BE2C (cell line): ENCODE results near the gene LTF.
"Not testable (repeated sequence)": the region's sequence is repeated elsewhere in the genome, so short reads cannot be mapped to it uniquely, and the experiment has no call there.

Experiments
- DNase-seq: peaks from one replicate; pipeline ENCODE4 v3.0.0-alpha.2; 2020
- H3K27me3 ChIP-seq: fragments of 250-450 bp; sonication (Bioruptor Pico); 2 replicates; pipeline ENCODE4 v1.5.1; 2020; ENCODE audit warnings: mild to moderate bottlenecking
- H3K36me3 ChIP-seq: fragments of 250-450 bp; sonication (Bioruptor Pico); 2 replicates; pipeline ENCODE4 v1.5.1; 2020; ENCODE audit warnings: mild to moderate bottlenecking
- H3K4me1 ChIP-seq: fragments of 250-450 bp; sonication (Bioruptor Pico); 2 replicates; pipeline ENCODE4 v1.5.1; 2020
- H3K4me3 ChIP-seq: 2 replicates; pipeline ENCODE4 v1.5.1; 2011; ENCODE audit warnings: low read depth, low read length
- H3K9me3 ChIP-seq: fragments of 250-450 bp; sonication (Bioruptor Pico); 2 replicates; pipeline ENCODE4 v1.5.1; 2020
- CTCF ChIP-seq: IDR thresholded peaks from 2 replicates; pipeline ENCODE4 v1.5.1; 2012; ENCODE audit warnings: mild to moderate bottlenecking, low read depth, low read length

Gene LTF

GRCh38 chr3:46395766-46396530 lies 68.8 kb downstream of the LTF start:
- Histone ChIP-seq H3K4me1 (no peaks in the 10 kb centered on the region), H3K4me3 (no peak overlapping the region), H3K9me3 (no peaks in the 10 kb centered on the region), H3K27me3 (no peaks in the 10 kb centered on the region), H3K36me3 (no peaks in the 10 kb centered on the region)
- no peak for TF ChIP-seq CTCF
- DNase-seq = no peak

- H3K4me3 ChIP-seq = no peak overlapping the region
- no peaks in the 10 kb centered on the region for H3K4me1 ChIP-seq
Observed at GRCh38 chr3:46395210-46395661, 69.5 kb downstream of the LTF start.

GRCh38 chr3:46393554-46394434 lies 70.9 kb downstream of the LTF start:
- no peaks in the 10 kb centered on the region for H3K9me3 ChIP-seq
- H3K4me3 ChIP-seq = no peak overlapping the region
- no peaks in the 10 kb centered on the region for H3K36me3 ChIP-seq
- DNase-seq = no peak
- no peaks in the 10 kb centered on the region for H3K27me3 ChIP-seq
- H3K4me1 ChIP-seq = no peaks in the 10 kb centered on the region
- TF ChIP-seq CTCF = no peak

More at GRCh38 chr3:46395210-46395661, 69.5 kb downstream of the LTF start:
- Histone ChIP-seq H3K27me3 (no peaks in the 10 kb centered on the region), H3K9me3 (no peaks in the 10 kb centered on the region), H3K36me3 (no peaks in the 10 kb centered on the region)
- no peak for DNase-seq
- no peak for TF ChIP-seq CTCF

- DNase-seq = no peak
- H3K27me3 ChIP-seq = no peaks in the 10 kb centered on the region
- no peak overlapping the region for H3K4me3 ChIP-seq
- TF ChIP-seq CTCF = no peak
- no peaks in the 10 kb centered on the region for H3K9me3 ChIP-seq
- H3K36me3 ChIP-seq = no peaks in the 10 kb centered on the region
- H3K4me1 ChIP-seq = no peaks in the 10 kb centered on the region
Observed at GRCh38 chr3:46393011-46393410, 71.7 kb downstream of the LTF start.

- H3K4me1 ChIP-seq, H3K36me3 ChIP-seq, DNase-seq, H3K9me3 ChIP-seq, H3K4me3 ChIP-seq, H3K27me3 ChIP-seq: not testable (repeated sequence)
Observed at GRCh38 chr3:46391526-46391925, 73.2 kb downstream of the LTF start.

GRCh38 chr3:46389306-46389705 lies 75.4 kb downstream of the LTF start:
- Histone ChIP-seq H3K27me3 (no peaks in the 10 kb centered on the region), H3K9me3 (no peaks in the 10 kb centered on the region), H3K4me3 (no peak overlapping the region), H3K4me1 (no peaks in the 10 kb centered on the region), H3K36me3 (no peaks in the 10 kb centered on the region)
- DNase-seq = no peak
- no peak for TF ChIP-seq CTCF

GRCh38 chr3:46388847-46389246 lies 75.9 kb downstream of the LTF start:
- not testable (repeated sequence) for H3K4me3 ChIP-seq, H3K27me3 ChIP-seq, H3K36me3 ChIP-seq, H3K9me3 ChIP-seq, DNase-seq, H3K4me1 ChIP-seq
